Hematopoietic multipotent progenitor cell treated with erythropoietin and hydrocortisone succinate and interleukin-3 and kit ligand, for 15 days (in vitro differentiated cells): ENCODE results near the gene PDE4B.
"Not testable (repeated sequence)": the region's sequence is repeated elsewhere in the genome, so short reads cannot be mapped to it uniquely, and the experiment has no call there.

Source experiments
- DNase-seq: peaks from one replicate; pipeline ENCODE4 v3.0.0-alpha.2; 2015; ENCODE audit warnings: low spot score

Gene PDE4B

DNA sequence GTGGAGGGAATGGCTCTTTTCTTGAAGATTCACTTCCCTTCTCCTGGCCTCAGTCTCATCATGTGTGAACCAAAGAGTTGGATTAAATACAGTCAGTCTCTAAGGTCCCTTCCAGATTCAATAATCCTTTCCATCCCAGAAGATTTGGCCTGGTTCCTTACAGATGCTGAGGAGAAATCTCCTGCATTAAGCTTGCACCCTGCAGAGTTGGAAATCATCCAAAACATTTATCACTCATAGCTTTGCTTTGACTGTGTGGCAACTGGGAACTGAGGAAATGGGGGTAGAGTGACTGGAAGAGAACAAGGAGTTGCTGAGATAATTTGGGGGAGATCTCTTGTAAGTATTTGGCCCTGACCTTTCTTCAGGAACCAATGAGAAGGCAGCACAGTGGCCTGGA, 520.7 kb downstream of the PDE4B start:
- no peak for DNase-seq

DNA sequence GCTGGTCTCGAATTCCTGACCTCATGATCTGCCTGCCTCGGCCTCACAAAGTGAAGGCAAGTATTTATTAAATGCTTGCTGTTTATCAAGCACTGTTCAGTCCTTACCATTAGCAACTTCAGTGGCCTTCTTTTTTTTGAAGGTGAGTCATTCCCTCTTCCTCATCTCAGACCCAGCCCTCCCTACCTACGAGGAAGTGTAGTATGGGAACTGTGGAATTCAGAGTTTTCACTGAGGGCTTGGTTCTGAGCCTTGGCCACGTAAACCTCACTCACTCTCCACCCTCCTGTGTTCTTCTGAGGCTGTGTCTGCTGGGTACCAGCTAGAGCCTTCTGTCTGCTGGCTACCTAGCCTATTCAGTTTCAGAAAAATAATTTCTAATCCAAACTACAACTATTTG, 523.0 kb downstream of the PDE4B start:
- DNase-seq, result no peak

DNA sequence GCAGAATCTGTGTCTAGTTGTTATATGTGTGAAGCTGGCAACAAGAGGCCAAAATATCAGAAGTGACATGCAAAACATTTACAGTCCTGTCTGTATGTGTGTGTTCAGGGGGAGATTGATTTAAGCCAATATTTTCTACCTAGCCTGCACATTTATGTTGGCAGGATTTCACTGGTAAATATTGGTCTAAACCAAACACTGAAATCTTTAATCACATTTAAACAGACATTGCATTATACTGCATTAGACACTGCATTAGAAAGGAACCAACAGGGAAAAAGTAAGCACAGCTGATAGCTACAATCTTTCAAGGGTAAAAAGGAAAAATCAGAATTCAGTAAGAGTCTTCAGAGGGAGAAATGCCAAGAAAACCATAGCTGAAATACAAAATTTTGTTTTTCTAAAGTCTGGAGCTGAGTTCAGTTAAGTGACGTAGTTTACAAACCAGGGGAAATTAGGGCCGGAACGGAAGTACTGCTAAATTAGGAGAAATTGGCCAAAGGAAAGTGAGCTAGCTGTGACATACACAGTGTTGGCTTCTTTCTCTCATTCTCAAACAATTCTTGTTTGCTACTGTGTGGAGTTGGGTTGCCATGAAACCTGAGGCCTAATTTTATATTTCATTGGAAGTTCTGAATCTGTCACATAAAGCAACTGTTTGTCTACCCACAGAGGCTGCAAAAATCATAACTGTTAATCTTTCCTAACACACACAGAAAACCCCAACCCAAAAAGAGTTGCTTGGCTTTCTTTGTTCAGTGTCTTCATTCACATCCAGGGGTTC, 524.0 kb downstream of the PDE4B start:
- DNase-seq, result no peak

DNA sequence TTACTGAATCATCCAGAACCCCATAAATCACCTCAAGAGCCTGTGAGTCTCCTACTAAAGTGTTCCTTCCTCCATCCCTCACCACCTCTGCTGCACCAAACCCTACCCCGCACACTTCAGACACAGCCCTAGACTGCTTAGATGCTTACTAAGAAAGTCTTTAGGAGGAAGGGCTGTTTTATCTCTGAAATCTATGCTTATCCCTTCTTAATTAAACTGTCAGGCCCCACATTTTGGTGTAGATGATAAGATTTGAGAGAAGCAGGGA, 524.5 kb downstream of the PDE4B start:
- no peak for DNase-seq

DNA sequence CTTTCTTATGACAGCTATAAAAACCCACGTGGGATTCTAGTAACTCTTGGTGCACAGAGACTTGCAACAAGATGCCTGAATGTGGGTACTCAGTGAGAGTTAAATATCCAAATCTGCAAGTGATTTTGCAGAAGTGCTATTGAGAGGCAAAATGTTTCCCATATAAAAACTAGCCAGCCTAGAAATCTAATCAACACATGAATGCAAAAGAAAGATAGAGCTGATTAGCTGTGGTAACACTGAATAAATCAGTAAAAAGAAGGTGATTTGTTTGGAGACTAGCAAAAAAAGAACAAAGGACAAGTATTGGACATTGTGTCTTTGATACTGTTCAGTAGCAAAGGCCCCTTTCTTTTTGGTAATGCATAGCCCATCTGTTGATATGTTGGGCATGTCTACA, 527.5 kb downstream of the PDE4B start:
- no peak for DNase-seq

DNA sequence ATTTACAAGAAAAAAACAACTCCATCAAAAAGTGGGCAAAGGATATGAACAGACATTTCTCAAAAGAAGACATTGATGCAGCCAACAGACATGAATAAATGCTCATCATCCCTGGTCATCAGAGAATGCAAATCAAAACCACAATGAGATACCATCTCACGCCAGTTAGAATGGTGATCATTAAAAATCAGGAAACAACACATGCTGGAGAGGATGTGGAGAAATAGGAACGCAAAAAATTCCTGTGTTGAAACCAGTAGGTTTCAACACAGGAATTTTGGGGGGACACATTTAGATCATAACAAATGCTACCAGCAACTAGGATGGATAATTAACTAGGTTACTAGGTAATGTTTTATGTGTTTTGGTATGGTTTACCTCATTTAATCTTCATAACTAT, 529.8 kb downstream of the PDE4B start:
- not testable (repeated sequence) for DNase-seq

DNA sequence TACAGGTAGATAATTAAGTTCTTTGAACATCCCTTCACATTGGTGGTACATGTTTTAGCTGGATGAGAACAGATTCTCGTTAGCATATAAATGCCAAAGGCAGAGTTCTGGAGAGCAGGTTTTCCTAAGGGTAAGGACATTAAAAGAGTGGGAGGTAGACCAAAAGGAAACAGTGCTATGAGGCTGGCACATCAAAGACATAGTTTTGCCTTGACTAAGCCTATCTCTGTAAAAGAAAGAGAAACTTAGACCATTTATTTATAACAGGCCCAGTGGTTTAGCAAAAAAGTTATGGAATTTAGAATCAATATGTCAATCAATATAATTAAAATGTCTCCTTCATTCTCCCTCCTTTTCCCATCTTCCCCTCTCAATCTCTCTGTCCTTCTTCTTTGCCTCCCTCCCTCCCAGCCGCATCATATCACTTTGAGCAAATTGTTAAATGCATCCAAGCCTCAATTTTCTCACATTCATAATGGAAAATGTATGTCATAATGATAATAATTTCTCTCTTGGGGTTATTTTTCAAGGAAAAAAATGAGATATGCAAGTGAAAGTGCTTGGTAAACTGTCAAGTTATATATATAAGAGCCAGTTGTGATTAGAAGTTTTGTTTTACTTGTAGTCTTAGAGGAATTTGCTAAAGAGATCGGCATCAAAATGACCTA, 531.4 kb downstream of the PDE4B start:
- no peak for DNase-seq

DNA sequence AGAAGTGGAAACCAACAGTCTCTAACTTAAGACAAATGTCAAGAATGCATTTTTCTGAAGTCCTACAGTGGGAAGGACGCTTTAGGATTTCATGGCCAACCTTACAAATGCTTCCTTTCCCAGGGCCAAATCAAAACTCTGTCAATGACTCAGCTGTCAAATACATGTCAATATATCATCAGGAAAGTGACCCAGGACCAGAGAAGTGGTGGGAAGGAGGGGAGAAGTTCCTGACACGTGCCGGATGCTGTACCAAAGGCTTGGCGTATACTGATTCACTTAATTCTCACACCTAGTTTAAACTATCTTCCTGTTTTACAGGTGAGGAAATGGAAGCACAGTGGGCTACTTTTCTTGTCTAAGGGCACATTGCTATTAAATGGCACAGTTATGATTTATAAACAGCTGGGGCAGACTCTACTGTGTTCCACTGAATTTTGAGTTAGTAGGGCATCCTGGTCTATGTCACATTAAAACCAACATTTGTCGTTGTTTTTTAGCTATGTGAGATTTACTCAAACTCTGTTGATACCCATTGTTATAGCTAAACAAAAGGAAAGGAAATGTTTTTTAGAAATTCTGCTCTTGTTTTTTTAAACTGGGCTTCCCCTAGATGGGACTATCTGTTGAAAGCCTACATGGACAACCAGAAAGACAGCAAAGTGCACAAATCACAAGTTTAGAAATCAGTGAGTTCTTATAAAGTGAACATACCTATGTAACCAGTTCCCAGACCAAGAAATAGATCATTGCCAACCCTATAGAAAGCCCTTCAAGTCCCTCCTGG, 533.1 kb downstream of the PDE4B start:
- DNase-seq, result no peak

DNA sequence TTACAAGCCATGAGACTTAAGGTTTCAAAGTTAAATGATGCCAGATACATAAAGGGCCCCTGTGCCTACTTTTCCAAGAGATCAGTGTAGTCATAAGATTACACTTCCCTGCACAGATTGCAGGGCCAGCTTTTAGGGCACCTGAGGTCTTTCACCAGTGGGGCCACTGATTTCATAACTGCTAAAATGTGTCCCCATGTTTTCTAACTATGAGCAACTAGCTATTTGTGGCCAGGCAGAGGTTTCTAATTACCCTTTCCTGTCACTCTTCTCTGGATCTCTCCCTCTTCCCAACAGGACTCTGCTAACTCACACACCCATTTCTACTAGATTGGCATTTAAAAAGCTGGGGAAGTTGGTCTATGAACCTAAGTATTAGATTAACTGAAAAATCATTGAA, 534.2 kb downstream of the PDE4B start:
- DNase-seq, result no peak

DNA sequence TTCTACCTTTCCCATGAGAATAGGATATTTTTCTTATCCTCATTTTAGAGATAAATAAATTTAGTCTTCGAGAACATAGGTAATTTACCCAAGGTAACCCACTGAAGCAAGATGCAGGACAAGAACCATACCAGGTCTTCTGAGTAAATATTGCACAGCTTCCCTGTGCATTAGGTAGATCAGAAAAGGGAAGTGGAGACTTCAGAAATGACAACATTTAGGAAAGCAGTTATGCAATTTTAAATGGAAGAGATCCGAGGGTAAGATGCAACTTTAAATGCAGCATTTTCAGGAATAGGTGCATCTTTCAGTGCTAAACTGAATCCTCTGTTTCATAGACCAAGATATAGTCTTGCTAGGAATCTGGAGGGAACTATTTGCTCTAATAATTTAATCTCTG, 534.9 kb downstream of the PDE4B start:
- DNase-seq, result no peak

DNA sequence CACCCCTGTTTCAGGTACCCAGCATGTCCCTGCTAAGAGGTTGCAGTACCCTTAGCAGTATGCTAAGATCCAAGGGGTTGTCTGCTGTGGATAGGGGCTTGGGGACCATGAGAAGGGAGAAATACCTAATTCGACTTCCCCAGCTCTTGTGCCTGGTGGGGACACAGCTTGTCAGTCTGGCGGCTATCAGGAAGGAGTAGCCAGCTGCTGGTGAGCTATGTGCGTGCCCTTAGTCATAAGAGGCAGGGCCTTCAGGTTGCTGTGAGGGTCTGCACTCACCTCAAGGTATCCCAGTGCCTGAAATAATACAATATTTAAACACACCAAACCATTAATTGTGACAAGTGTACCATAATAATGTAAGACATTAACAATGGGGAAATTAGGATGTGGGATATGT, 536.2 kb downstream of the PDE4B start:
- no peak for DNase-seq

DNA sequence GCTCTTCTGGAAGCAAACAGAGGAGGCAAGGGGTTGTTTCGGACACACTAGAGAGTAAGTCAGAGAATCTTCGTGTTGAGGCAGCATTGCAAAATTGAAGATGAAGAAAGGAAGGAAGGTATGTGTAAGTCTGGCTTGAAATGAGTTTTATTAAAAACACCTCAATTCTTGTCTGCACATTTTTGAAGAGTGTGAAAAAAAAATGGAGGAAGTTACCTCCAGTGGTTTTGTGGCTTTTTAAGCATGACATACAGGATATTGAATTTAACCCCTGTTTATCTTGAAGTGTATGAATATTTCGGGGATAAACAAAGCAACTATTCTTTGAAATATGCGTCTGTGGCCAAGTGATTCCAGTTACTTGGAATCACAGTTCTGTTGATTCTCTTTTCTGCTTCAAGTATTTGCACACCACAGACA, 538.0 kb downstream of the PDE4B start:
- no peak for DNase-seq

DNA sequence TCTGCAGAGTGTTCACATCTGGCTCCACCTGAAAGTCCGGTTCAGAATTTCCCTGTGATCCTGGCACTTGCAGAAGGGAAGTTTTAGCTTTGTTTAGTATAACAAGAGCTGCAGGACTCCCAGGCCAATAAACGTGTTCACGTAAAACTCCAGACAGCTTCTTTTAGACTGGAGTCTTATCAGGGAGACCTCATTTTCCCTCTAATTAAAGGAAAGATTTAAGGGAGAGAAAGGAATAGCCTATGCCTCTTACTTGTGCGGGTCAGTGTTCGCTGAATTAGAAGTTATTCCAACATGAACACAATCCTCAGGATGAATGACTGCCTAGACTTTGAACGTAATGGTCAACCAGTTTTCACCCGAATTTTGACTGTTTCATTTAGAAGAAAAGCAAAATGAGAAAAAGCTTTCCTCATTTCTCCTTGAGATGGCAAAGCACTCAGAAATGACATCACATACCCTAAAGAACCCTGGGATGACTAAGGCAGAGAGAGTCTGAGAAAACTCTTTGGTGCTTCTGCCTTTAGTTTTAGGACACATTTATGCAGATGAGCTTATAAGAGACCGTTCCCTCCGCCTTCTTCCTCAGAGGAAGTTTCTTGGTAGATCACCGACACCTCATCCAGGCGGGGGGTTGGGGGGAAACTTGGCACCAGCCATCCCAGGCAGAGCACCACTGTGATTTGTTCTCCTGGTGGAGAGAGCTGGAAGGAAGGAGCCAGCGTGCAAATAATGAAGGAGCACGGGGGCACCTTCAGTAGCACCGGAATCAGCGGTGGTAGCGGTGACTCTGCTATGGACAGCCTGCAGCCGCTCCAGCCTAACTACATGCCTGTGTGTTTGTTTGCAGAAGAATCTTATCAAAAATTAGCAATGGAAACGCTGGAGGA, 539.2 kb downstream of the PDE4B start:
- DNase-seq, result no peak

DNA sequence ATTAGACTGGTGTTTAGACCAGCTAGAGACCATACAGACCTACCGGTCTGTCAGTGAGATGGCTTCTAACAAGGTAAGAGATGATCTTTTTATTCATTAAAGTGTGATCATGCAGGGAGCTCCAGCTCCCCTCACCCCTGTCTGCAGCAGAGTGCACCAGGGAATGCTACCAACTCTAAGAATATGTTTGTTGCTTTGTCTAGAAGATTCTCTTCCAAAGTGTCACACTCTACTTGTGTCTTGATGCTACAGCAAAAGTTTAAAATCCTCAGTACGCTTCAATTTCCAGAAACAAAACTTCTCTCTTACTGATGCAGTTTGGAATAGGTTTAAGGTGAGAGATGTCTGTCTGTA, 539.8 kb downstream of the PDE4B start:
- no peak for DNase-seq

DNA sequence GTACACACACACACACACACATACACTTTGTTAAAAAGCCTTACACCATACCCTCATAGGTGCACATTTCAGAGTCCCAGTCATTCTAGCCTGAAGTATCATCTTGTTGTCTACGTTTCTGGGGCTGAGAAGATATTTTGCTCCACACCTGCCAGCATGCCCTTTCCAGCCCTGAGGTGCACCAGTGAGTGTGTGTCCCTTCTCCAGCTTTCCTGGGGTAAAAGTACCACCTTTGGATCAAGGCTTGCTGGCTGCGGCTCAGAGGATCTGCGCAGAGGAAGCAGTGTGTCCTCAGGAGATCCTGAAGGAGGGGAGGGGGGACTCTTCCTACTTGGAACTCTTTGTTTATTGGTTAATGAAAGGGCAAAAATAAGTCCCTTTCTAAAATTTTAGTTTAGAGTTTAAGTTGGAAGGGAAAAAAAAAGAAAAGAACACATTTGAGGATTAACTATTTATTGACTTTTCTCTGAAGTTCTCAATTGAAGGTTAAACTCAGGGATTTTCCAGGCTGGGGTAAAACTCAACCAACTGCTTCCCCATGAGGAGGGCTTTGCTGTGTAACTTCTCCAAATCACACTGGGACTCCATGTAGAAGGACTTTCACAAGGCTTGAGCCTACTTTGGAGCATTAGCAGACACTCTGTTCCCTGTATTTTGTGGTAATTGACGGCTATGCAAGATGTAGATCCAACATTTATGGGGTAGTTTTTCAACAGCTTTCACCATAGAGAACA, 540.9 kb downstream of the PDE4B start:
- DNase-seq, result no peak

DNA sequence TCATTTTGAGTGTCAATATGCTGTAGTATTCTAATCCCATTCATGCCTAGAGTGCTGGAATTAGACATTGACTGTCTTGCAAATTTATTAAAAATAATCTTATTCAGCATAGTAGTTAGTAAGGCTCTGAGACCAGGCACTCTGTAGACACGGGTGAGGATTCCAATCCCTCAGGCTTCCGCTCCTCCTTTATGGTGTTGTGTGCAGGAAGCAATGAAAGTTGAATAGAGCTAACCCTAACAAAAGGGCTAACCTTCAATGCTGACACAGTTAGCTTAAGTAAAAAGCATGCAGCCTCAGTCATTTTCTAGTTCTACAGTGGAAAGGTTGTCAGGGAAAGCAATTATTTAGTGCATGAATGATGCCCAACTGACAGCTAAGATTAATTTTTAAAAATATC, 541.6 kb downstream of the PDE4B start:
- no peak for DNase-seq

DNA sequence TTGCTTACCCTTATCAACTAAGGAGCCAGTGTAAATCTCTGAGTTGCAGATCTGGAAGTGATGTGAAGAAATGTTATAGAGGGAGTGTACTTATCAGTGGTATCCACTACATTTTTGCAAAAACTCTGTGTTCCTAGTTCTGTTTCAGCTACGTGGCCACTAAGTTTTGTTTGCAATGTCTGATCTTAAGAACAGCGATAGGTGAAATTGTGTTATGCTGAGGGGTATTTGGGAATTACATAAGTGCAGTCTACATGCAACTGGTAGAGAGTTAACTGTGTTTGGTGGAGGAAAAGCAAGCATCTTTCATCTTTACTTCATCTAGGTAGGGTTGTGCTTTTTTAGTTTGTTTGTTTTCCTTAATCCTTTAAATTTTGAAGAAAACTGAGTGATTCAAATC, 542.4 kb downstream of the PDE4B start:
- DNase-seq, result no peak

DNA sequence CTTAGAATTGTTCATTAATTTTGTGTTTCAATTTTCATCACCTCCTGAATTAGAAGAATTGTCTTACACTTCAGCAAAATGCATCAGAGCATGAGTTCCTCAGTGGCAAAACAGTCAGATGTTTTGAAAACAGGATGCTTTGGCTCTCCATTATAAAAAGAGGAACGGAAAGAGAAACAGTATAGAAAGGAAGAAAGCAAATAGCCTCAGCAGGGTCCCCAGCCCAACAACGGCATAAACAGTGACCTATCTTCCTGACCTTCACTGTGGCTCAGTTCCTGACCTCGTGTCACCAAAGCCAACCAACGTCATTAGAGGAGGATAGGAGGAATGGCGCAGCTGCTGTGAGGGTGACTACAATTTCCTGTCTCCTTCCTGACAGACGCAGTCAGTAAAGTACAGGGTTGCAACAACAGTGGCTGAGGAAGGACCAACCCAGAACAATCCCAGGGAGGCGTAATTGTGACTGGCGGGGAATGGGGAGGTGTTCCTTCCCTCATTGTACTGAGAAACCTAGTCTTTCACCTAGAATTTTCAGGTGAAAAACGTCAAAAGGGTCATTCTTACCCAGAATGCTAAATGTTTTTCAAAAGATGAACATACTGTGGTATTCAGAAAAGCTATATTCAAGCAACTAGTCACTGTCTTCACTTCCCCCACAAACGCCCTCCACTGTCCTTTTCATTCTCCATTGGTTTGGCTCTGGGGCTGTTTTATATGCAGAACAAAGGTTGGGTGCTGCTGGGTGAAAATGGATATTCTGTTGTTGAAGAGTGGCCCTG, 543.4 kb downstream of the PDE4B start:
- DNase-seq, result no peak

DNA sequence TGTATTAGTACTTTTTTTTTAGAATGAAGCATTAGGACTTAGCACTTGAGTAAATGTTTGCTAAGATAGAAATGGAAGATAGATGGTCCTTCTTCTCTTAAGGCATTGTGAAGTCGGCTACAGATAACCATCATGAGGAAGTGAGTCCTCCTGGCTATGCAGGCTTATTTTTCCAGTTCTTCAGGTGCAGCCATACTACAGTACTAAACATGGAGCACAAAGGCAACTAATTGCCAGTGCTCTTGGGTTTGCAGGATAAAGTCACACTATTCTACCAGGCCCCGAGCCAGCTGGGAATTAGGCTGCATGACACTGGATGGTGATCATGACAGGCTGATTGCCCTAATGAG, 543.9 kb downstream of the PDE4B start:
- DNase-seq, result no peak

DNA sequence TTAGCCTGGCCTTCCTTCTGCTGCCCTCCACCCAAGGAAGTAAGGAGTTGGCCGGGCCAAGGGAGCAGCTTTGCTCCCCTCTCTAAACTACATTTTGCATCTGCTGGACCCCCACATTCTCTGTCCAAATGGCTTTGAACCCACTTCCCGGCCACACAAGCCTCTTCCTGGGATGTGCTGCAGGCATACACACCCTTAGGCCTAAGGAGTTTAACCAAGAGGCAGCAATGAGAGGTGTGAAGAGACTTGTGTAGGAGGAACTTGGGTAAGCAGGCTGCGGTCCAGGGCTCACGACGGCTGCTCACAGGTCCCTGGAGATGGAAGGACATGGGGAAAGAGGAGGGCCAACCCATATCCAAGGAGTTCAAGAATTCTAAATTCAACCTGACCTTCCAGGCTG, 544.6 kb downstream of the PDE4B start:
- DNase-seq, result no peak

DNA sequence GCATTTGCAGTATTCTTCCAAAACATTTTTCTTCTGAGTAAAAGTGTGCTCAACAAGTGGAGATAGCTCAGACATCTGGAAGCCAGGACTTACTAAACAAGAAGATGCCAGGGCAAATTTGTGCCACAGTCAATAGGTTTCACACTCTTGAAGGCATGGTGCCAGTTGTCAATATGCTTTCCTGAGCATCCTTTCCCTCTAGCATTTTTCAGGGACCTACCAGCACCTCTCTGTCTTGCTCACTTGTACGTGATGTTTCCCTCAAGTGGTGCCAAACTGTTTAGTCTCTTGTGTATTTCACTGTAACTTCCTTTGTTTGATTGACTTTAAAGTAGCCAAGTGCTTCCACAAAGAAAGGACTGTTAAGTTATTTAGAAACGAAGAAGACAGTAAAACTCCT, 547.2 kb downstream of the PDE4B start:
- no peak for DNase-seq
